Stimulated activated memory B cell treated with anti-CD40 and anti-IgM and Interleukin-4, amounts not matched to agents 10 μg/mL and 1 μg/mL and 100 μg/mL, for 72 hours (primary cell): ENCODE data around the gene HMX1.

Source experiments
- ATAC-seq: fragments of 150-1000 bp; cut with Tn5 transposase; 2 replicates; pipeline ENCODE4 v1.10.0; 2021
- H3K27ac Mint-ChIP-seq: one replicate; pipeline ENCODE4 v1.8.0; 2022; ENCODE audit warnings: mild to moderate bottlenecking, mixed read lengths
- H3K27me3 Mint-ChIP-seq: one replicate; pipeline ENCODE4 v1.8.0; 2022; ENCODE audit warnings: mixed read lengths
- H3K36me3 Mint-ChIP-seq: one replicate; pipeline ENCODE4 v1.8.0; 2022; ENCODE audit warnings: mixed read lengths
- H3K4me1 Mint-ChIP-seq: one replicate; pipeline ENCODE4 v1.8.0; 2022; ENCODE audit warnings: mixed read lengths
- H3K4me3 Mint-ChIP-seq: one replicate; pipeline ENCODE4 v1.8.0; 2022; ENCODE audit warnings: mild to moderate bottlenecking, moderate library complexity, mixed read lengths
- H3K9me3 Mint-ChIP-seq: one replicate; pipeline ENCODE4 v1.8.0; 2022; ENCODE audit warnings: mixed read lengths

The HMX1 gene

GRCh38 chr4:8820178-8821102 is 51.2 kb downstream of the HMX1 start:
- no peaks in the 10 kb centered on the region for H3K9me3 Mint-ChIP-seq

GRCh38 chr4:8819473-8820177 is 52.0 kb downstream of the HMX1 start:
- Mint-ChIP-seq H3K9me3 (no peaks in the 10 kb centered on the region), H3K4me3 (no peak overlapping the region)
- ATAC-seq = no peak

More at GRCh38 chr4:8820178-8821102, 51.2 kb downstream of the HMX1 start:
- H3K36me3 Mint-ChIP-seq = no peaks in the 10 kb centered on the region
- H3K4me3 Mint-ChIP-seq = no peak overlapping the region
- H3K4me1 Mint-ChIP-seq = no peaks in the 10 kb centered on the region
- no peak overlapping the region for H3K27ac Mint-ChIP-seq
- H3K27me3 Mint-ChIP-seq = peaks cover 30% of the 10 kb centered on the region
- ATAC-seq = no peak

DNA sequence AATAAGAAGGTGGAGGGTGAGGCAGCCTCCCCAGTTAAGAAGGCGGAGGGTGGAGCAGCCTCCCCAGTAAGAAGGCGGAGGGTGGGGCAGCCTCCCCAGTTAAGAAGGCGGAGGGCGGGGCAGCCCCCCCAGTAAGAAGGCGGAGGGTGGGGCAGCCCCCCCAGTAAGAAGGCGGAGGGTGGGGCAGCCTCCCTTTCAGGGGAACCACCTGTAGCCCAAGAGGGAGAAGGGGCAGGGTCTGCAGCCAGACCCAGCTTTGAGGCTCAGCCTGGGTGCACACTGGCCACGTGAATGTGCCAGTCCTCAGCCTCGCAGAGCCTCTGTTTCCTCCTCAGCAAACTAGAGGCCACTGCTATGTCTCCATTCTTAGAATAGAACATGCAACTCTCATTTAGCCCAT is 52.6 kb downstream of the HMX1 start:
- Mint-ChIP-seq H3K4me3 (no peak overlapping the region), H3K4me1 (no peaks in the 10 kb centered on the region), H3K36me3 (no peaks in the 10 kb centered on the region), H3K27me3 (peaks cover 30% of the 10 kb centered on the region), H3K27ac (no peak overlapping the region), H3K9me3 (no peaks in the 10 kb centered on the region)
- no peak for ATAC-seq

More at GRCh38 chr4:8819473-8820177, 52.0 kb downstream of the HMX1 start:
- peaks cover 30% of the 10 kb centered on the region for H3K27me3 Mint-ChIP-seq
- H3K4me1 Mint-ChIP-seq = no peaks in the 10 kb centered on the region
- no peak overlapping the region for H3K27ac Mint-ChIP-seq
- H3K36me3 Mint-ChIP-seq = no peaks in the 10 kb centered on the region

DNA sequence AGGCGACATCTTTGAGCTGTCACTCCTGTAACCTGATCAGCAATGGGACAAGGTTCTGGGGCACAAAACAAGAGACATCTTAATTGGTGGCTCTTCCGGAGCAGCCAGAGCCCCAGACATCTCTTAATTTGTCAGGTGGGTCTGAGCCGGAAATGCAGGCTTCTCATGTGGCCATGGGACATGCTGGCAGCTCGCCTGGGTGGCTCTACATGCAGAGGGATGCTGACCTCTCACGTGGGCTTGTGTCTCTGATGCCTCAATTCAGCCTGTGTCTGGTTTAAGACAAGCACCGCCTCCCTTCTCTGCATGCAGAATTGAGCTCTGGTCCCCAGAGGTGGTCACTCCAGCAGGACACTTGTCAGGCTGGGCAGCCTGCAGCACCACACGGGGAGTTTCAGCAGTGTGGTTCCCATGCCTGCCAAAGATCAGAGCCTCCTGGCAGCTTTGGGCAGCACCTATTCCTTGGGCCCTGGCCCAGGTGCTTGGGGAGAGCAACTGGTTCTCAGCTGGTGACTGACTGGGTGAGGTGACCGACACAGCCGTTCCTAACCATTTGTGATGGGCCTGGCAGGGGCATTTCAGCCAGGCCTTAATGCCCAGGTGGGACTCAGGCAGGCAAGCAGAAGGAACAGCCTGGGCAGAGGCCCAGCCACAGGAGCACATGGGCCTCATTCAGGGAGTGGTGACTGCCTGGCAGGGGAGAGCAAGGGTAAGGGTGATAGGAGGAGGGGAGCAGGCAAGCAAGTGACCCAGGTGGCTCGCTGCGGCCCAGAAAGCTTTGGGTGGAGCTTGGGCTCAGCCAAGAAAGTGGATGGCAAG is 53.4 kb downstream of the HMX1 start:
- ATAC-seq = no peak
- Mint-ChIP-seq H3K36me3 (no peaks in the 10 kb centered on the region), H3K9me3 (no peaks in the 10 kb centered on the region), H3K27ac (no peak overlapping the region), H3K27me3 (peaks cover 30% of the 10 kb centered on the region), H3K4me1 (no peaks in the 10 kb centered on the region), H3K4me3 (no peak overlapping the region)

GRCh38 chr4:8817813-8818062 is 53.9 kb downstream of the HMX1 start:
- Mint-ChIP-seq H3K36me3 (no peaks in the 10 kb centered on the region), H3K4me3 (no peak overlapping the region), H3K9me3 (no peaks in the 10 kb centered on the region), H3K27me3 (peaks cover 30% of the 10 kb centered on the region), H3K27ac (no peak overlapping the region), H3K4me1 (no peaks in the 10 kb centered on the region)
- no peak for ATAC-seq

GRCh38 chr4:8817096-8817812 is 54.4 kb downstream of the HMX1 start:
- no peaks in the 10 kb centered on the region for H3K9me3 Mint-ChIP-seq
- no peak overlapping the region for H3K27ac Mint-ChIP-seq
- peaks cover 30% of the 10 kb centered on the region for H3K27me3 Mint-ChIP-seq
- H3K36me3 Mint-ChIP-seq = no peaks in the 10 kb centered on the region
- no peaks in the 10 kb centered on the region for H3K4me1 Mint-ChIP-seq
- no peak overlapping the region for H3K4me3 Mint-ChIP-seq
- ATAC-seq = no peak
